HUES6 (cell line): ENCODE data around the gene ATP4A.
A peak's percentile ranks its signal among the peaks of the same experiment; 100 is the strongest.

Experiments used
- H3K27ac ChIP-seq: 2 replicates; pipeline ENCODE4 v1.7.0; 2013; ENCODE audit warnings: low read depth, mild to moderate bottlenecking, low read length, inconsistent platforms
- H3K27me3 ChIP-seq: 2 replicates; pipeline ENCODE4 v1.6.1; 2013; ENCODE audit warnings: low read length; ENCODE audit not compliant: control insufficient read depth, insufficient read depth
- H3K36me3 ChIP-seq: 2 replicates; pipeline ENCODE4 v1.6.1; 2013; ENCODE audit warnings: low read length; ENCODE audit not compliant: control insufficient read depth, insufficient read depth
- H3K4me1 ChIP-seq: 2 replicates; pipeline ENCODE4 v1.6.1; 2013; ENCODE audit warnings: low read length; ENCODE audit not compliant: control insufficient read depth, insufficient read depth
- H3K4me3 ChIP-seq: 2 replicates; pipeline ENCODE4 v1.5.1; 2013; ENCODE audit warnings: low read depth, low read length
- H3K9ac ChIP-seq: one replicate; pipeline ENCODE4 v1.6.1; 2013; ENCODE audit warnings: mild to moderate bottlenecking, low read length
- H3K9me3 ChIP-seq: 2 replicates; pipeline ENCODE4 v1.6.1; 2013; ENCODE audit warnings: low read depth, low read length; ENCODE audit not compliant: control insufficient read depth, insufficient read depth

The ATP4A gene

GRCh38 chr19:35519291-35519690 lies 44.2 kb downstream of the ATP4A start:
- Histone ChIP-seq H3K9me3 (no peaks in the 10 kb centered on the region), H3K27me3 (0 out of 2 replicates have a peak, but pooled peaks cover under 1% of the 10 kb centered on the region), H3K36me3 (no peaks in the 10 kb centered on the region), H3K27ac (no peak overlapping the region), H3K4me1 (peaks cover 15% of the 10 kb centered on the region), H3K4me3 (no peak overlapping the region), H3K9ac (no peak overlapping the region)

GRCh38 chr19:35518313-35518712 lies 45.1 kb downstream of the ATP4A start:
- Histone ChIP-seq H3K4me1 (peaks cover 20% of the 10 kb centered on the region), H3K9me3 (no peaks in the 10 kb centered on the region), H3K36me3 (no peaks in the 10 kb centered on the region), H3K9ac (no peak overlapping the region), H3K27me3 (peaks cover under 1% of the 10 kb centered on the region; the same call in 1 of the 2 replicates), H3K27ac (no peak overlapping the region), H3K4me3 (no peak overlapping the region)

GRCh38 chr19:35517342-35517741 lies 46.1 kb downstream of the ATP4A start:
- no peak overlapping the region for H3K9ac ChIP-seq
- peaks cover 26% of the 10 kb centered on the region for H3K4me1 ChIP-seq
- H3K4me3 ChIP-seq: no peak overlapping the region
- H3K9me3 ChIP-seq: no peaks in the 10 kb centered on the region
- no peaks in the 10 kb centered on the region for H3K36me3 ChIP-seq
- peaks cover 9% of the 10 kb centered on the region; the same call in 1 of the 2 replicates for H3K27me3 ChIP-seq
- H3K27ac ChIP-seq: no peak overlapping the region

- Histone ChIP-seq H3K9me3 (no peaks in the 10 kb centered on the region), H3K36me3 (no peaks in the 10 kb centered on the region), H3K4me1 (peaks cover 22% of the 10 kb centered on the region), H3K4me3 (no peak overlapping the region), H3K9ac (no peak overlapping the region), H3K27ac (no peak overlapping the region), H3K27me3 (peaks cover 14% of the 10 kb centered on the region; the same call in 1 of the 2 replicates)
These were observed 47.1 kb downstream of the ATP4A start for GRCh38 chr19:35516310-35516709.

- no peak overlapping the region for H3K9ac ChIP-seq
- peak overlapping the region; percentile 55 for H3K4me3 ChIP-seq
- no peak overlapping the region for H3K27ac ChIP-seq
- peaks cover 20% of the 10 kb centered on the region; the same call in 1 of the 2 replicates for H3K27me3 ChIP-seq
- H3K9me3 ChIP-seq: no peaks in the 10 kb centered on the region
- no peaks in the 10 kb centered on the region for H3K36me3 ChIP-seq
- peaks cover 24% of the 10 kb centered on the region for H3K4me1 ChIP-seq
These were observed 49.1 kb downstream of the ATP4A start for GRCh38 chr19:35514282-35514809.

- H3K27ac ChIP-seq: no peak within 1 kb of the TSS
- H3K9me3 ChIP-seq: no peaks in the 10 kb centered on the region
- H3K27me3 ChIP-seq: peaks cover 20% of the 10 kb centered on the region; the same call in 1 of the 2 replicates
- no peaks in the 10 kb centered on the region for H3K36me3 ChIP-seq
- H3K9ac ChIP-seq: no peak within 1 kb of the TSS
- peaks cover 24% of the 10 kb centered on the region for H3K4me1 ChIP-seq
- peak within 1 kb of the TSS; percentile 55 for H3K4me3 ChIP-seq
These were observed 49.7 kb downstream of the ATP4A start, which contains the start of gene DMKN for GRCh38 chr19:35513628-35514281. Gene DMKN (minus strand): TSS chr19:35513649. CDS start chr19:35513475, 174 bp downstream.

GRCh38 chr19:35512831-35513627 lies 50.4 kb downstream of the ATP4A start:
- Histone ChIP-seq H3K27me3 (peaks cover 20% of the 10 kb centered on the region; the same call in 1 of the 2 replicates), H3K4me1 (peaks cover 29% of the 10 kb centered on the region), H3K27ac (no peak overlapping the region), H3K36me3 (peaks cover 2% of the 10 kb centered on the region), H3K9me3 (no peaks in the 10 kb centered on the region), H3K4me3 (peak overlapping the region; percentile 55; the same call in 1 of the 2 replicates), H3K9ac (no peak overlapping the region)

- H3K9me3 ChIP-seq: no peaks in the 10 kb centered on the region
- H3K27me3 ChIP-seq: peaks cover 20% of the 10 kb centered on the region; the same call in 1 of the 2 replicates
- H3K36me3 ChIP-seq: peaks cover 16% of the 10 kb centered on the region
- no peak overlapping the region for H3K27ac ChIP-seq
- no peak overlapping the region for H3K9ac ChIP-seq
- H3K4me1 ChIP-seq: peaks cover 29% of the 10 kb centered on the region
- H3K4me3 ChIP-seq: no peak overlapping the region
These were observed 52.1 kb downstream of the ATP4A start for GRCh38 chr19:35511337-35511736.

- Histone ChIP-seq H3K36me3 (peaks cover 23% of the 10 kb centered on the region), H3K4me1 (peaks cover 29% of the 10 kb centered on the region), H3K27ac (no peak overlapping the region), H3K9ac (no peak overlapping the region), H3K4me3 (peak overlapping the region; percentile 82), H3K27me3 (peaks cover 20% of the 10 kb centered on the region; the same call in 1 of the 2 replicates), H3K9me3 (no peaks in the 10 kb centered on the region)
These were observed 52.9 kb downstream of the ATP4A start for GRCh38 chr19:35510626-35510964.

- Histone ChIP-seq H3K4me1 (peaks cover 29% of the 10 kb centered on the region), H3K9me3 (no peaks in the 10 kb centered on the region), H3K9ac (peak overlapping the region; percentile 91), H3K27me3 (peaks cover 20% of the 10 kb centered on the region; the same call in 1 of the 2 replicates), H3K4me3 (peak overlapping the region; percentile 82), H3K27ac (peak overlapping the region; percentile 80), H3K36me3 (peaks cover 29% of the 10 kb centered on the region)
These were observed 53.4 kb downstream of the ATP4A start for GRCh38 chr19:35509861-35510625.
